Esophagus (tissue), 2 donors: ENCODE measurements around the gene NECTIN3. TPM values are rescaled to one million over a fixed set of nuclear protein-coding genes. Genes with fewer than 3 reads are reported as not detected.

Experiments
- H3K27ac ChIP-seq, 2 donors: one replicate each; pipeline ENCODE4 v1.5.1; 2013; ENCODE audit warnings: low read depth in 2 of 2, mild to moderate bottlenecking in 2 of 2, inconsistent platforms in 1 of 2, low read length in 1 of 2, moderate library complexity in 1 of 2
- H3K27me3 ChIP-seq, 2 donors: one replicate each; pipeline ENCODE4 v1.6.1; 2013; ENCODE audit warnings: low read length in 2 of 2, control low read depth in 1 of 2, mild to moderate bottlenecking in 1 of 2; ENCODE audit not compliant: insufficient read depth in 2 of 2, control insufficient read depth in 1 of 2
- H3K36me3 ChIP-seq, 2 donors: one replicate each; pipeline ENCODE4 v1.6.1; 2013; ENCODE audit warnings: low read length in 1 of 2; ENCODE audit not compliant: control insufficient read depth in 2 of 2, insufficient read depth in 2 of 2
- H3K4me1 ChIP-seq, 2 donors: one replicate each; pipeline ENCODE4 v1.6.1; 2013; ENCODE audit warnings: low read length in 1 of 2; ENCODE audit not compliant: control insufficient read depth in 2 of 2, insufficient read depth in 2 of 2
- H3K4me3 ChIP-seq, 2 donors: one replicate each; pipeline ENCODE4 v1.5.1; 2013; ENCODE audit warnings: low read length in 2 of 2, mild to moderate bottlenecking in 2 of 2, low read depth in 1 of 2, moderate library complexity in 1 of 2
- H3K9me3 ChIP-seq, 2 donors: one replicate each; pipeline ENCODE4 v1.6.1; 2013; ENCODE audit warnings: mild to moderate bottlenecking in 2 of 2, low read depth in 1 of 2, low read length in 1 of 2, moderate library complexity in 1 of 2; ENCODE audit not compliant: control insufficient read depth in 2 of 2, insufficient read depth in 1 of 2
- WGBS, 2 donors: extraction: QIAGEN DNeasy Blood & Tissue Kit; methylation state at CpG; one replicate each; pipeline ENCODE4 v1.1.7; 2013; 5-methylcytosine and 5-hydroxymethylcytosine counted together
- polyA plus RNA-seq, 2 donors: library from polyadenylated mRNA; stranded (reverse); fragments of 200-250 nt; gene quantifications; one replicate each; pipeline ENCODE4 v1.2.3, GENCODE V29; 2013
- donor health status: healthy with polysubstance abuse.
- donor health status: Bipolar disorder and iron deficiency.

Gene NECTIN3
- polyA plus RNA-seq, 2 donors: 0.33 to 0.67 TPM

- peaks cover 0 to 1% of the 10 kb centered on the region in 2 donors for H3K36me3 ChIP-seq
- H3K9me3 ChIP-seq: no peaks in the 10 kb centered on the region
- no peak overlapping the region for H3K4me3 ChIP-seq
- WGBS, 2 donors: 75 to 80% methylated on average over 2 of the region's 2 CpGs
- H3K4me1 ChIP-seq: no peaks in the 10 kb centered on the region
- H3K27me3 ChIP-seq: no peaks in the 10 kb centered on the region
- H3K27ac ChIP-seq: no peak overlapping the region
Observed at GRCh38 chr3:111173328-111173900, 101.8 kb downstream of the NECTIN3 start.

- Histone ChIP-seq H3K4me1 (no peaks in the 10 kb centered on the region), H3K4me3 (no peak overlapping the region), H3K27me3 (no peaks in the 10 kb centered on the region), H3K27ac (no peak overlapping the region), H3K36me3 (peaks cover 0 to 3% of the 10 kb centered on the region in 2 donors), H3K9me3 (no peaks in the 10 kb centered on the region)
- 86 to 89% methylated on average over 1 of the region's 1 CpG for WGBS, 2 donors
Observed at GRCh38 chr3:111173906-111174305, 102.3 kb downstream of the NECTIN3 start.

GRCh38 chr3:111190518-111190917 lies 118.9 kb downstream of the NECTIN3 start:
- 89 to 90% methylated on average over 2 of the region's 2 CpGs for WGBS, 2 donors
- no peaks in the 10 kb centered on the region for H3K36me3 ChIP-seq
- H3K27me3 ChIP-seq: no peaks in the 10 kb centered on the region
- H3K4me1 ChIP-seq: no peaks in the 10 kb centered on the region
- no peaks in the 10 kb centered on the region for H3K9me3 ChIP-seq
- no peak overlapping the region for H3K27ac ChIP-seq
- no peak overlapping the region for H3K4me3 ChIP-seq

- H3K36me3 ChIP-seq: no peaks in the 10 kb centered on the region
- no peaks in the 10 kb centered on the region for H3K9me3 ChIP-seq
- 83% methylated on average over 3 of the region's 3 CpGs for WGBS, 2 donors
- no peaks in the 10 kb centered on the region for H3K27me3 ChIP-seq
- H3K27ac ChIP-seq: no peak overlapping the region
- no peaks in the 10 kb centered on the region for H3K4me1 ChIP-seq
- H3K4me3 ChIP-seq: no peak overlapping the region
Observed at GRCh38 chr3:111193472-111193871, 121.9 kb downstream of the NECTIN3 start.

- no peak overlapping the region for H3K4me3 ChIP-seq
- no peaks in the 10 kb centered on the region for H3K36me3 ChIP-seq
- 96% methylated on average over 1 of the region's 1 CpG for WGBS, 2 donors
Observed at GRCh38 chr3:111194048-111194447, 122.4 kb downstream of the NECTIN3 start.

GRCh38 chr3:111197485-111197884 lies 125.9 kb downstream of the NECTIN3 start:
- H3K27ac ChIP-seq: no peak overlapping the region
- no peaks in the 10 kb centered on the region for H3K36me3 ChIP-seq
- H3K9me3 ChIP-seq: no peaks in the 10 kb centered on the region
- H3K4me1 ChIP-seq: no peaks in the 10 kb centered on the region
- 70% methylated on average over 3 of the region's 3 CpGs for WGBS, 2 donors
- no peak overlapping the region for H3K4me3 ChIP-seq
- no peaks in the 10 kb centered on the region for H3K27me3 ChIP-seq

More at GRCh38 chr3:111194048-111194447, 122.4 kb downstream of the NECTIN3 start:
- no peaks in the 10 kb centered on the region for H3K4me1 ChIP-seq
- no peak overlapping the region for H3K27ac ChIP-seq
- no peaks in the 10 kb centered on the region for H3K9me3 ChIP-seq
- H3K27me3 ChIP-seq: no peaks in the 10 kb centered on the region

GRCh38 chr3:111200027-111200426 lies 128.4 kb downstream of the NECTIN3 start:
- H3K27me3 ChIP-seq: no peaks in the 10 kb centered on the region
- no peaks in the 10 kb centered on the region for H3K4me1 ChIP-seq
- no peaks in the 10 kb centered on the region for H3K36me3 ChIP-seq
- no peak overlapping the region for H3K4me3 ChIP-seq
- H3K27ac ChIP-seq: no peak overlapping the region
- H3K9me3 ChIP-seq: no peaks in the 10 kb centered on the region

- 40 to 58% methylated on average over 1 of the region's 1 CpG for WGBS, 2 donors
- Histone ChIP-seq H3K4me3 (no peak overlapping the region), H3K4me1 (no peaks in the 10 kb centered on the region), H3K36me3 (no peaks in the 10 kb centered on the region), H3K27ac (no peak overlapping the region), H3K27me3 (no peaks in the 10 kb centered on the region), H3K9me3 (no peaks in the 10 kb centered on the region)
Observed at GRCh38 chr3:111210003-111210711, 138.5 kb downstream of the NECTIN3 start.

- H3K9me3 ChIP-seq: no peaks in the 10 kb centered on the region
- H3K4me3 ChIP-seq: no peak overlapping the region
- no peaks in the 10 kb centered on the region for H3K4me1 ChIP-seq
- 91% methylated on average over 3 of the region's 3 CpGs for WGBS, 2 donors
- no peaks in the 10 kb centered on the region for H3K27me3 ChIP-seq
- H3K36me3 ChIP-seq: no peaks in the 10 kb centered on the region
- H3K27ac ChIP-seq: no peak overlapping the region
Observed at GRCh38 chr3:111210866-111211564, 139.4 kb downstream of the NECTIN3 start.
